Stimulated activated CD8-positive, alpha-beta memory T cell treated with anti-CD3 and anti-CD28 coated beads, Interleukin-12 subunit alpha, Interleukin-12 subunit beta, amount 100 ng/mL, for 1 hour (primary cell): ENCODE data around the gene KHDC1.
"Not testable (repeated sequence)": the region's sequence is repeated elsewhere in the genome, so short reads cannot be mapped to it uniquely, and the experiment has no call there.

Experiments
- DNase-seq: peaks from one replicate; pipeline ENCODE4 v3.0.0-alpha.2; 2020; ENCODE audit warnings: low read depth

Gene KHDC1

DNA sequence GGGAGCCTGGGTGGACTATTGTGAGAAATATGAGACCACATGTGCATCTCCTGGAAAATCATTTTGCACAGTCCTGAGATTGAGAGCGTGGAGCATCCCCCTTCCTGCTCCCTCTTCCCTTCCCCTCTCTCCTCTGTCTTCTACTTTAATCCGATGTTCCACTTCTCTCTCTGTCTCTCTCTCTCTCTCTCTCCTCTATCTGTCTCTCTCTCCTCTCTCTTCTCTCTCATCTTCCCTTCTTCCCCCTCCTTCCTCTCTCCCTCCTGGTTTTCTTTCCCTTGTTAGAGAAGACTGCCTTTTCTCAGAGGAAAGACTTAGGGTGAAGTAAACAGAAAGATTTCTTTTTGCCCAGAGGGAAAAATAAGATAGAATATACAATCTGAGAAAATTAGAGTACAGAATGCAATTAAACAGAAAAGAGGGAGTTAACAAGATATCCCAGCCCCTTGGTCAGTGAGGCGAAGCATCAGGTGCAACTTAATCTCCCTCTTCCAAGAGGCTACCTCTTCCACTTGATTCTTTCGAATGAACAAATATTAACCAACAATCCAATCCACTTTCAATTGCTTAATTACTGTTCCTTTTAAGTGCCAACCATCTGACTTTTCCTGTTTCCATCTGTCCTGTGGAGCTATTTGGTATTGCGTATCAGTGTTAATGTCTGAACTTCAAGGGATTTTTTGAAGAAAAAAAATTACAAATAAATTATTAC lies 14.6 kb downstream of the KHDC1 start:
- no peak for DNase-seq

DNA sequence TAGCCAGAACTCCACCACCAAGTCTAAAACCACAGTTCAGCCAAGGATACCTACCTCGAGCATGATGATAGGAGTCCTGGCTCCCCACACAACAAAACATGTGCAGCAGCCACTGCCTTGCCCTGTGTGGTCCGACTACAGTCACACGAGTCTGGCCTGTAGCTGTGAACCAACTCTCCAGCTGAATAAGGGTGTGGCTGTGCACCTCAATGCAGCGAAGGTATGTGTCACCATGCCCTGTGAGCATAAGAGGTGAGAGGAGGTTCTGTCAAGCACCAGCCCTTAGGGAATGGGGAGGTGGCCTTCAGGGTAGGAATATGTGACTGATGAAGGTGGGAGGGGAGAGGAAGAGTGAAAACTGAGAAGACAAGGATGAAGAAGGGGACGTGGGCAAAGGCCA lies 21.0 kb downstream of the KHDC1 start:
- DNase-seq: no peak

GRCh38 chr6:73240730-73241129 lies 22.3 kb downstream of the KHDC1 start:
- DNase-seq: no peak

DNA sequence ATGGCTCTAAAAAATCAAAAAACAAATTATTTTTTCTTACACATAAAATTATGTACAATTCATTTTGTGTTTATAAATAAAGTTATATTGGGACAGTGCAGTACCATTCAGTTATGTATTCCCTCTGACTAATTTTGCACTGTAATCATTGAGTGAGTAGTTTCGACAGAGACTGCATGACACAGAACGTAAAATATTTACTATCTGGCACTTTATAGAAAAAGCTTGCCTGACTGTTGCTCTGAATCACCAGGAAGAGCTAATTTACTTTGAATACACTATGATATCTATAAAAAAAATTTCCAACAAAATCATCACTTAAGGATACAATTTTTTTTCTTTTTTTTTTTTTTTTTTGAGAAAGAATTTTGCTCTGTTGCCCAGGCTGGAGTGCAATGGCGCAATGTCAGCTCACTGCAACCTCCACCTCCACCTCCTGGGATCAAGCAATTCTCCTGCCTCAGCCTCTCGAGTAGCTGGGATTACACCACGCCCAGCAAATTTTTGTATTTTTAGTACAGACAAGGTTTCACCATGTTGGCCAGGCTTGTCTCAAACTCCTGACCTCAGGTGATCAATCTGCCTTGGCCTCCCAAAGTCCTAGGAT lies 26.7 kb downstream of the KHDC1 start:
- DNase-seq: no peak

DNA sequence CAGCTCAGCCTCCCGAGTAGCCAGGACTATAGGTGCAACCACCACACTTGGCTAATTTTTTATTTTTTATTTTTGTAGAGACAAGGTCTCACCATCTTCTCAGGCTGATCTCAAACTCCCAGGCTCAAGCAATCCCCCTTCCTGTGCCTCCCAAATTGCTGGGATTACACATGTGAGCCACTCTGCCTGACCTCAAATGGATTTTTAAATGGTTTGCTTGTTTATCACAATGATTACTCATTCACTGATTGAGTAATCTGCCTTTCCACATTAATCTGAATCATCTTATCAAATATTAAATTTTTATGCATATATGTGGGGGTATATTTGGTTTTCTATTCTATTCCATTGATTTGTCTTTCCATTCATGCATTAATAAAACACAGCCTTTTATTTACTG lies 28.3 kb downstream of the KHDC1 start:
- no peak for DNase-seq

- not testable (repeated sequence) for DNase-seq
These were observed 29.0 kb downstream of the KHDC1 start for GRCh38 chr6:73233971-73234370.

- no peak for DNase-seq
These were observed 29.9 kb downstream of the KHDC1 start for GRCh38 chr6:73233048-73233447.

DNA sequence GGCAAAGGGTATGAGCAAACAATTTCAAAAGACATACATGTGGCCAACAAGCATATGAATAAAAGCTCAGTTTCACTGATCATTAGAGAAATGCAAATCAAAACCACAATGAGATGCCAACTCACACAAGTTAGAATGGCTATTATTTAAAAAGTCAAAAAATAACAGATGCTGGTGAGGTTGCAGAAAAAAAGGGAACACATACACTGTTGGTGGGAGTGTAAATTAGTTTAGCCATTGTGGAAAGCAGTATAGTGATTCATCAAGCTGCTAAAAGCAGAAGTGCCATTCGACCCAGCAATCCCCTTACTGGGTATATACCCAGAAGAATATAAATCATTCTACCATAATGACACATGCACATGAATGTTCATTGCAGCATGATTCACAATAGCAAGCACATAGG lies 31.0 kb downstream of the KHDC1 start:
- no peak for DNase-seq

GRCh38 chr6:73227606-73228255 lies 35.3 kb downstream of the KHDC1 start:
- DNase-seq: no peak

DNA sequence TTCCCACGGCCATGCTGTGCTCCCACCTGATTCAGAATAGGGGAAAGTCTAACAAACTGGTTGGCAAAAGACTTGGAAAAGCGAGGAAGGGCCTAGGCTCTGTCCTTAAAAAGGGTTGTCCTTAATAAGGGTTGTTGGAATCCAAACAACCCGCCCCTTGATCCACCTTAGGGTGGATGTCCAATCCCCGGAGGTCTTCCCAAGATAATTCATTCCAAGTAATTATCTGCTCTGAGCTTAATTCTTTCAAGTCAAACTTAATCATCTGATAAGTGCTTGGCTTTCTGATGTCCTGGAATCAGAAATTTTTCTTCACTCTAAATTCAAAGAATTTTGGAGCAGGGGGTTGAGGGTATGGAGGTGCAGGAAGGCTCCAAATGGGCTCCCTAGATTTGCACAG lies 37.6 kb downstream of the KHDC1 start, which contains the start of gene KHDC1L:
KHDC1L (minus strand) TSS at position 101 of the 400 bp plus-strand sequence; CDS start at position 13, 88 bp downstream.
- no peak for DNase-seq

- DNase-seq: no peak
These were observed 46.1 kb downstream of the KHDC1 start for GRCh38 chr6:73216859-73217258.

DNA sequence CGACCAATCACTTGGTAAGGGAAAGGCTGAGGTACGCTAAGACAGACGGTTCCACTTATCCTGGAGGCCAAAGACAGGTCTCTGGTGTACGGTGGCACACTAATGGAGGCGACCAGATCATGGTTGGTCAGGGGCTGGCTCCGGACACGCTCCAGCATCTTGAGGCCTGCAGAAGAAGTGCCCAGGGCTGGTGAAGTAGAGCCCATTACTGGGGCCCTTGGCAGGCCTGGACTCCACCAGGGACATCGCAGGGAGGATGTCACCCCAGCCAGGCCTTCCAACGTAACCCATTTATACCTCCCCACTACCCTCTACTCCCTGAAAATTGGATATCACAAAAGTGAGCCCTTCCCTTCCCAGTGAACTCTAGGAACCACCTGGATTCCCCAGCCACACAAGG lies 53.9 kb downstream of the KHDC1 start:
- no peak for DNase-seq

GRCh38 chr6:73207221-73207837 lies 55.7 kb downstream of the KHDC1 start:
- DNase-seq: no peak

DNA sequence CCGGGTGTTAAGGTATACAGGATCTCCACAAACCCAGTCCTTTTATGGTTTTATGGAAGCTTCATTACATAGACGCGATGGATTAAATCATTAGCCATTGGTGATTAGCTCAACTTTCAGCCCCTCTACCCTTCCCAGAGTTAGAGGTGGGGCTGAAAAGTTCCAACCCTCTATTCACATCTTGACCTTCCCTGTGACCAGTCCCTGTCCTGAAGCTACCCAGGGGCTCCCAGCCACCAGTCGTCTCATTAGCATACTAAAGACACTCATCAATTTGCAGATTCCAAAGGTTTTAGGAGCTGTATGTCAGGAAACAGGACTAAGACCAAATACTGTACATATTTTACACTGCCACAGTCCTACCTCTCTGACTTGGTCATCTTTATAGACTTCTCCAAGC lies 58.7 kb downstream of the KHDC1 start:
- no peak for DNase-seq

DNA sequence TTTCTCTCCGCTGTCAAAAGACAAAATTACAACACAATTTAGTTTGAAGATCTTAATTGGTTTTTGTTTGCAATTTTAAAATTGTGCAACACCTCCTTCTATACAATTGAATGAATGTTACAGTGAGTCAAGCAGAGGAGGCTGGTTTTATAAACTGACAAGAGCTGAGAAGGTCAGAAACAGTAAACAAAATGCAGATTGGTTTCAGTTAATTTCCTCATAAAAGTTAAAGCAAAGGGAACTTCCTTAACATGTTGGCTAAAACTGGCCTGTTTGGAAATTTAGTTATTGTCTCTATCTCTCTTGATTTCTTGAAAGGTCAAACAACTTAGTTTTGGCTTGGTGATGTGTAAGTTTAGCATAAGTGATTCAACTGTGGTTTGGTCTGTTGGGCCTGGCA lies 59.9 kb downstream of the KHDC1 start:
- no peak for DNase-seq

GRCh38 chr6:73200735-73201134 lies 62.3 kb downstream of the KHDC1 start:
- no peak for DNase-seq

GRCh38 chr6:73200247-73200646 lies 62.7 kb downstream of the KHDC1 start:
- DNase-seq: no peak

DNA sequence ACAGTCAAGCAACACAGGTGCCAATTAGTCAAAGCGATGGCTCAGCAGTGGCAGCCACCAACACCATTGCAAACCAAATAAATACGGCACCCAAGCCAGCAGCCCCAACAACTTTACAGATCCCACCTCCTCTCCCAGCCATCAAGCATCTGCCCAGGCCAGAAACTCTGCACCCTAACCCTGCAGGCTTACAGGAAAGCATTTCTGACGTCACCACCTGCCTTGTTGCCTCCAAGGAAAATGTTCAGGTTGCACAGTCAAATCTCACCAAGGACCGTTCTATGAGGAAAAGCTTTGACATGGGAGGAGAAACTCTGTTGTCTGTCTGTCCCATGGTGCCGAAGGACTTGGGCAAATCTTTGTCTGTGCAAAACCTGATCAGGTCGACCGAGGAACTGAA lies 68.3 kb downstream of the KHDC1 start:
- no peak for DNase-seq

DNA sequence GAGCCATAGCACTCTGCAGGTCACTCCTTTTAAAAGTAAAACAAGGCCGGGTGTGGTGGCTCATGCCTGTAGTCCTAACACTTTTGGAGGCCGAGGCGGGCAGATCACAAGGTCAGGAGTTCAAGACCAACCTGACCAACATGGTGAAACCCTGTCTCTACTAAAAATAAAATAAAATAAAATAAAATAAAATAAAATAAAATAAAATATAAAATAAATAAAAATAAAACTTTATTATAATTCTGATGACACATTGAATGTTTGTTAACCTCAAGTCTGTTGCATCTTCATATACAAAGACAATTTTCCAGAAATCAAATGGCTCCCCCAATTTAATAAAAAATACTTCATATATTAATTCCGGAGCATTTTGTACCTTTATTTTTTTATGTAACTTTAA lies 69.7 kb downstream of the KHDC1 start:
- DNase-seq: not testable (repeated sequence)
